ENCODE measurements around the gene DBN1.
A peak's percentile ranks its signal among the peaks of the same experiment; 100 is the strongest.

DBN1 gene

GRCh38 chr5:177504086-177505056, 30.9 kb upstream of the DBN1 start:
- DNase-seq, result no peak

- no peak for DNase-seq
Observed at GRCh38 chr5:177503351-177504085, 30.1 kb upstream of the DBN1 start.

GRCh38 chr5:177502886-177503285, 29.5 kb upstream of the DBN1 start:
- DNase-seq, result no peak

GRCh38 chr5:177501874-177502678, 28.6 kb upstream of the DBN1 start:
- no peak for DNase-seq

GRCh38 chr5:177500685-177501522, 27.5 kb upstream of the DBN1 start:
- DNase-seq, result no peak

DNA sequence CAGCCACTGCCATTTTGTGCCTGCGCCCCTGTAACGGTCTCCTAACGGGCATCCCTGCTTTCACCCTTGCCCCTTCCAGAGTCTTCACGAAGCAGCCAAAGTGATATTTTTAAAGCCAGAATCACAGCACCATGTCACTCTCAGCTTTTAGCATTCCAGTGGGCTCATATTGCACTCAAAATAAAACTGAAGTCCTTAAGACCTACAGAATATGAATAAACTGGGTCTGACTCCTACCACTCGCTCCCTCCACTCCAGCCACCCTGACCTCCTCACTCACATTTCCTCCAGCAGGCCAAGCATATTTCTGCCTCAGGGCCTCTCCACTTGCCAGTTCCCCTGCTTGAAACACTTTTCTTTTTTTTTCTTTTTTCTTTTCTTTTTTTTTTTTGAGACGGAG, 26.4 kb upstream of the DBN1 start:
- DNase-seq, result no peak

- DNase-seq, result no peak
Observed at GRCh38 chr5:177498013-177498787, 24.8 kb upstream of the DBN1 start.

- peak; percentile 60 for DNase-seq
Observed at GRCh38 chr5:177497292-177498012, 24.0 kb upstream of the DBN1 start, which contains the start of gene PDLIM7. PDLIM7 (minus strand) TSS chr5:177497604; CDS start chr5:177496512, 1,092 bp downstream.

GRCh38 chr5:177496727-177497291, 23.4 kb upstream of the DBN1 start:
- peak; percentile 33 for DNase-seq

GRCh38 chr5:177496070-177496726, 22.8 kb upstream of the DBN1 start:
- DNase-seq, result no peak

- DNase-seq, result no peak
Observed at GRCh38 chr5:177495243-177496060, 22.0 kb upstream of the DBN1 start.

DNA sequence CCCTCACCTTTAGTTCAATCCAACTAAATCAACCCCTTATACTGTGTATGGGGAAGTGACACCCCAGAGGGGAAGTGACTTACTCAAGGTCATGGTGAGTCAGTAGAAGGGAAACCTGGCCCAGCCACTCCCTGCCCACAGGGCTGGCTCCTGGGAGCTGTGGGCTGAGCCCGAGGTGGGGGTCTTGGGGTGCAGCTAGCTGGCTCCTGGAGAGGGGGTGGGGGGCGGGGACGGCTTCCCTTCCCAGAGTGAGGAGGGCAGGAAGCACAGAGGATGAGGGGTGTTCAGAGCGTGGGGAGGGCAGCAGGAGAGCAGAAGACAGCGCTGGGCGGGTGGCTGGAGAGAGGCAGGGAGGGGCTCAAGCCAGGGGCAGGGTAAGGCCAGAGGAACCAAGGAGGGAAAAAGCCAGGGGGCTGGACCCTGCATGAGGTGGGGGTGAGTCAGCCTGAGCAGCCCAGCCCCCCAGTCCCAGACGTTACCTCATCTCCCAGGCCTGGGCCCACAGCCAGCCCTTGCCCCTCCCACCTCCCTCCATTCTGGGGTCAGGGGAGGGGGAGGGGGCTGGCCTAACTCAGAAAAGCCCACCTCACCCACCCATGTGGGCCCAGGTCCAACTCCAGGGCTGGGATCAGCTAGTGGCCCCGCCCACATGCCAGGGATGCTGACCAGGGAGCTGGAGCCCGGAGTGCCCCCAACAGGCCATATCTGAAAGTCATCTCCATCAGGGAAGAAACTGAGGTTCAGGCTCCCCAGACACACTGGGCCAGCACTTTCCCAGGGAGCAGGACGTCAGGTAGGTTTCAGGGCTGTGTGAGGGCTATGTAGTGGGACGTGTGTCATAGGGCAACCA, 21.1 kb upstream of the DBN1 start:
- DNase-seq, result no peak

GRCh38 chr5:177493795-177494345, 20.4 kb upstream of the DBN1 start:
- DNase-seq, result no peak

GRCh38 chr5:177492841-177493240, 19.4 kb upstream of the DBN1 start:
- no peak for DNase-seq

DNA sequence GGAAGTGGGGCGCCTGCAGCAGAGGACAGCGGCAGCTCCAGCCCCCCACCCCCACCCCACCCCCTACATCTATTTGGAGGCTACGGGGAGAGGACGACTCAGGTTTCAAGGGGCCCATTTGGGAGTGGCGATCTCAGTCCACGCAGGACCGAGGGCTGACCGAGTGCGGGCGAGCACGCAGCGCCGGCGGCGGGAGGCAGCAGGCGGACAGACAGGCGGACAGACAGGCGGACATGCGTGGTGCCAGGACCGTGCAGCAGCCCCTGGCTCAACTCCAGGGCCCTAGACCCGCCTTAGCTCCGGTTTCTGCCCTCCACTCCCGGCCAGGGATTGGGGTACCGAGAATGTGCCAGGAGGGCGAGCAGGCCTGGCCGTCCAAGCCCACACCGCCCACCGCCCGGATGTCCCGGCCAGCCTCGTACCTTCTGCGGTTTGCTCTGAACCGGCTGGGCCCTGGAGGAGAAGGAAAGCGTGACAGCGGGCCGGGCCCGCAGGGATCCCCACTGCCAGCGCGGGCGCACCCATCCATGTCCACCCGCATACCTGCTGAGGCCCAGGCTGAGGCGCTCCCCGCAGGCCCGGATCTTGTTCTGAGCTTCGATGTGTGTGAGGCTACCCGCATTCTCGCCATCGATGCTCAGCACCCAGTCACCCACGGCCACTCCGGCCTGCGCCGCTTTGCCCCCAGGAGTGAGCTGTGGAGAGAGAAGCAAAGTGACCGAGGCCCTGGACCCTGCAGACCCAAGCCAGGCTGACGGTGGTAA, 18.7 kb upstream of the DBN1 start:
- no peak for DNase-seq

- DNase-seq, result no peak
Observed at GRCh38 chr5:177491429-177491945, 18.1 kb upstream of the DBN1 start.
